Gastrocnemius medialis (tissue), 4 donors: ENCODE data around the gene SEC24B. TPM values are rescaled to one million over a fixed set of nuclear protein-coding genes. Genes with fewer than 3 reads are reported as not detected.

Source experiments
- ATAC-seq, 2 donors: fragments of 150-250 bp; one replicate each; pipeline ENCODE4 v1.9.1; 2016
- DNase-seq, 2 donors: peaks; one replicate each; pipeline ENCODE4 v3.0.0-alpha.2; 2019
- H3K27ac ChIP-seq, 4 donors: fragments of 200-600 bp; sonication (generic); 1 replicate in 1 of 4; 2 replicates in 3 of 4; pipeline ENCODE4 v1.5.1; 2016 to 2018; ENCODE audit warnings: mild to moderate bottlenecking in 2 of 4, moderate library complexity in 1 of 4
- H3K27me3 ChIP-seq, 3 donors: fragments of 200-600 bp; sonication (generic) in 2 of 3; 1 replicate in 1 of 3; 2 replicates in 2 of 3; pipeline versions ENCODE4 v1.5.1 to v1.6.0; 2016 to 2019; ENCODE audit warnings: mild to moderate bottlenecking in 1 of 3, moderate library complexity in 1 of 3
- H3K36me3 ChIP-seq, 2 donors: fragments of 200-600 bp; sonication (generic) in 1 of 2; one replicate each; pipeline ENCODE4 v1.5.1; 2017 to 2018
- H3K4me1 ChIP-seq, 2 donors: fragments of 200-600 bp; sonication (generic) in 1 of 2; one replicate each; pipeline ENCODE4 v1.5.1; 2016 to 2017; ENCODE audit warnings: mild to moderate bottlenecking in 2 of 2
- H3K4me3 ChIP-seq, 4 donors: fragments of 200-600 bp; sonication (generic) in 3 of 4; 1 replicate in 1 of 4; 2 replicates in 3 of 4; pipeline ENCODE4 v1.5.1; 2016 to 2019; ENCODE audit warnings: mild to moderate bottlenecking in 2 of 4
- H3K9me3 ChIP-seq, 3 donors: fragments of 200-600 bp; sonication (generic) in 2 of 3; 1 replicate in 1 of 3; 2 replicates in 2 of 3; pipeline ENCODE4 v1.5.1; 2016 to 2019
- POLR2A ChIP-seq, 2 donors: fragments of 450-650 bp; IDR thresholded peaks; one replicate each; pipeline ENCODE4 v1.6.1; 2017; ENCODE audit warnings: antibody characterized with exemption in 2 of 2, mild to moderate bottlenecking in 2 of 2, moderate library complexity in 2 of 2
- in situ Hi-C, 4 donors: fragments of 200-750 bp; cut with MboI; loops; one replicate each; pipeline versions ENCODE4 v1.15.0 to v1.8.0; 2017; ENCODE audit warnings: low sequenced_read_pairs in 4 of 4
- intact Hi-C: fragments of 100-400 bp; cut with DNase I; formaldehyde crosslinking; loops from one replicate; pipeline ENCODE4 v1.15.1; 2023; ENCODE audit warnings: low total_unique reads
- total RNA-seq, 4 donors: library from RNA; depleted of rRNA; stranded (reverse); fragments of >200 nt; gene quantifications; one replicate each; pipeline versions ENCODE4 v1.1.0 to v1.2.3, GENCODE V29; 2016
- TF ChIP-seq, protein P1 (sequence below), 5 experiments: fragments of 450-650 bp in 3 of 5; fragments of 200-600 bp in 2 of 5; sonication (generic) in 2 of 5; IDR thresholded peaks in 4 of 5; conservative IDR thresholded peaks in 1 of 5; 1 replicate in 4 of 5; 2 replicates in 1 of 5; pipeline ENCODE4 v1.5.1; 2016 to 2019; ENCODE audit warnings: antibody characterized with exemption in 5 of 5, mild to moderate bottlenecking in 3 of 5, moderate library complexity in 3 of 5

The SEC24B gene
- total RNA-seq, 4 donors from 2014 or later = 29.6 to 93.4 (median 42.9) TPM

DNA sequence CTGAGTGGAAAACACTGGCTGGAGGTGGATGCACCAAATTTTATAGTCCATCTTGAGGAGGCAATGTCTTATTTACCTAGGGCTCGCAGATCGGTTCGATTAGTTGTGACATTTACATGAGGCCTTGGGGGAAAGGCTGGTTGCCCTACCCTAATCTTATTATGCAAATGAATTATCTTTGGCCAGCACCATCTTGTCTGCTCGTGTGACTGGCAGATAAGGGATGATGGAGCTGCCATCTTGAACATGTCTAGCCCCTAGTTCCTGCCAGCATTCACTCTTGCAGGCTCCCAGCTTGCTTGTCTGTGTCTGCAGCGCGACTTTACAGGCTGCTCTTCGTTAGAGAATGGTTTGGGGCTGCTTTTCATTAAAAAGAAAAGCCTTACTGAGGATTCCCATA lies 61.9 kb downstream of the SEC24B start:
- Histone ChIP-seq H3K36me3 (peaks cover 0 to 60% of the 10 kb centered on the region in 2 donors), H3K9me3 (no peaks in the 10 kb centered on the region), H3K27ac (no peak overlapping the region), H3K4me3 (no peak overlapping the region), H3K4me1 (peaks cover 0 to 3% of the 10 kb centered on the region in 2 donors), H3K27me3 (no peaks in the 10 kb centered on the region)
- in situ Hi-C loops (no loop called here), intact Hi-C loops (no loop called here)
- no peak for TF ChIP-seq POLR2A (IDR thresholded peaks at IDR 0.05)
- TF ChIP-seq, protein P1, sequence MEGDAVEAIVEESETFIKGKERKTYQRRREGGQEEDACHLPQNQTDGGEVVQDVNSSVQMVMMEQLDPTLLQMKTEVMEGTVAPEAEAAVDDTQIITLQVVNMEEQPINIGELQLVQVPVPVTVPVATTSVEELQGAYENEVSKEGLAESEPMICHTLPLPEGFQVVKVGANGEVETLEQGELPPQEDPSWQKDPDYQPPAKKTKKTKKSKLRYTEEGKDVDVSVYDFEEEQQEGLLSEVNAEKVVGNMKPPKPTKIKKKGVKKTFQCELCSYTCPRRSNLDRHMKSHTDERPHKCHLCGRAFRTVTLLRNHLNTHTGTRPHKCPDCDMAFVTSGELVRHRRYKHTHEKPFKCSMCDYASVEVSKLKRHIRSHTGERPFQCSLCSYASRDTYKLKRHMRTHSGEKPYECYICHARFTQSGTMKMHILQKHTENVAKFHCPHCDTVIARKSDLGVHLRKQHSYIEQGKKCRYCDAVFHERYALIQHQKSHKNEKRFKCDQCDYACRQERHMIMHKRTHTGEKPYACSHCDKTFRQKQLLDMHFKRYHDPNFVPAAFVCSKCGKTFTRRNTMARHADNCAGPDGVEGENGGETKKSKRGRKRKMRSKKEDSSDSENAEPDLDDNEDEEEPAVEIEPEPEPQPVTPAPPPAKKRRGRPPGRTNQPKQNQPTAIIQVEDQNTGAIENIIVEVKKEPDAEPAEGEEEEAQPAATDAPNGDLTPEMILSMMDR (IDR thresholded peaks at IDR 0.05 in 4 of 5, conservative IDR thresholded peaks at IDR 0.05 in 1 of 5) = no peak
- ATAC-seq (no peak), DNase-seq (no peak)

DNA sequence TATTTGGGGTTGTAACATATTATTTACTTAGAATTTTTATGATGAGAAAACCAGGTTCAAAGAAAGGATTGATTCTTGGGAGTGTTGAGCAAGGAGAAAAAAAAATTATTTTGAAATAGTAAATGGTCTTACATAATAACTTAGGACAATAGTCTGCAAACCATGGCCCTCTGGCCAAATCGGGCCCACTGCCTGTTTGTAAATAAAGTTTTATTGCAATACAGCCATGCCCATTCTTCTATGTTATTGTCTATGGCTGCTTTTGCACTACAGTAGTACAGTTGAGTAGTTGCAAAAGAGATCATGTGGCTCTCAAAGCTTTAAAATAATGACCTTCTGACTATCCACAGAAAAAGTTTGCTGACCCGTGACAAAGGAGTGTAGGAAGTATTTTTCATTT lies 63.3 kb downstream of the SEC24B start:
- TF ChIP-seq, protein P1 (IDR thresholded peaks at IDR 0.05 in 4 of 5, conservative IDR thresholded peaks at IDR 0.05 in 1 of 5) = no peak
- TF ChIP-seq POLR2A (IDR thresholded peaks at IDR 0.05) = no peak
- DNase-seq (no peak), ATAC-seq (no peak)
- Histone ChIP-seq H3K9me3 (no peaks in the 10 kb centered on the region), H3K4me3 (no peak overlapping the region), H3K27me3 (no peaks in the 10 kb centered on the region), H3K27ac (no peak overlapping the region), H3K4me1 (no peaks in the 10 kb centered on the region), H3K36me3 (peaks cover 0 to 68% of the 10 kb centered on the region in 2 donors)
- in situ Hi-C loops (no loop called here), intact Hi-C loops (no loop called here)

DNA sequence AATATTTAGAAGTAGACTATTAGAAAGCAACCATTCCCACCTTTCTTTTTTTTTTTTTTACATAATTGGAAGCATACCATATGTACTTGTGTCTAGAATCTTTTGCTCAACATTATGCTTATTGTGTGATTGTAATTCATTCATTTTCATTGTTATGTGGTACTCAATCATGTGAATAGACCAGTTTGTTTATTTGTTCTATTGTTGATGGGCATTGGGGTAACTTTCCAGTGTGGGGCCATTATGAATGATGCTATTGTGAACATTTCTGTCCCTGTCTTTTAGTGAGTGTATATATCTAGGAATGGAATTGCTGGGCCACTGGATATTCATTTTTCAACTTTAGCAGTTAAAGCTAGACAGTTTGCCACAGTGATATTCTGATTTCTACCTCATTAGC lies 63.9 kb downstream of the SEC24B start:
- no peak for ATAC-seq
- intact Hi-C loops = no loop called here

DNA sequence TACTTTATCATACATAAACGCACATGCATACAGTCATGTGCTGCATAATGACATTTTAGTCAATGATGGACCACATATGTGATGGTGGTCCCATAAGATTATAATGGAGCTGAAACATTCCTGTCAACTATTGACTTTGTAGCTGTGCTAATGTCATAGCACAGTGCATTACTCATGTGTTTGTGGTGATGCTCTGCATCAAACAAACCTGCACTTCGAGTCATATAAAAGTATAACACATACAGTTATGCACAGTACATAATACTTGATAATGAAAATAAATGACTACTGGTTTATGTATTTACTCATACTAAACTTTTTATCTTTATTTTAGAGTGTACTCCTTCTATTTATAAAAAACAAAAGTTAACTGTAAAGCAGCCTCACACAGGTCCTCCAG lies 65.9 kb downstream of the SEC24B start:
- H3K27ac ChIP-seq = no peak overlapping the region
- H3K9me3 ChIP-seq = no peaks in the 10 kb centered on the region
- H3K4me1 ChIP-seq = no peaks in the 10 kb centered on the region
- no peaks in the 10 kb centered on the region for H3K27me3 ChIP-seq
- peaks cover 0 to 65% of the 10 kb centered on the region in 2 donors for H3K36me3 ChIP-seq
- TF ChIP-seq POLR2A (IDR thresholded peaks at IDR 0.05) = no peak
- TF ChIP-seq, protein P1 (IDR thresholded peaks at IDR 0.05 in 4 of 5, conservative IDR thresholded peaks at IDR 0.05 in 1 of 5) = no peak
- in situ Hi-C loops (no loop called here), intact Hi-C loops (no loop called here)
- ATAC-seq (no peak), DNase-seq (no peak)
- no peak overlapping the region for H3K4me3 ChIP-seq

More for the DNA sequence above, 63.9 kb downstream of the SEC24B start:
- Histone ChIP-seq H3K4me3 (no peak overlapping the region), H3K27me3 (no peaks in the 10 kb centered on the region), H3K27ac (no peak overlapping the region), H3K4me1 (no peaks in the 10 kb centered on the region), H3K9me3 (no peaks in the 10 kb centered on the region), H3K36me3 (peaks cover 0 to 68% of the 10 kb centered on the region in 2 donors)
- DNase-seq = no peak
- in situ Hi-C loops = no loop called here
- no peak for TF ChIP-seq POLR2A (IDR thresholded peaks at IDR 0.05)
- TF ChIP-seq, protein P1 (IDR thresholded peaks at IDR 0.05 in 4 of 5, conservative IDR thresholded peaks at IDR 0.05 in 1 of 5) = no peak

DNA sequence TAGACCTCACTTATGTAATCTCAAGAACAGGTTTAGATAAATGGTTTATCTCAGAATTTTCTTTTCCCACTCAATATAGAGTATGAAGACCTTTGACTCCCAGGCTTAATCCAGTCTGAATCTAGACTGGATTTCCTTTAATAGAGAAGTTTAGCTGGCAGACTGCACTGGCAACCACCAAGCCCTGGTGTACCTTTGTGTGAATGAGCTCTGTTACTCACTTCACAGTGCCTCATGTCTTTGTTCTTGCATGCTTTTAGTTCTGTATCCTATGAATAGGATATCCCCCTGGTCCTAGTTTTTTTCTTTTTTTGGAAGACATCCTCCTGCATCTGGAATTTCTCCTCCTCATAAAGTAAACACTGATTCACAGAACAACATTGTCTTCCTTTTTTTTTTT lies 73.3 kb downstream of the SEC24B start:
- intact Hi-C loops = no loop called here
- DNase-seq = no peak

More for the DNA sequence above, 73.3 kb downstream of the SEC24B start:
- Histone ChIP-seq H3K27me3 (no peaks in the 10 kb centered on the region), H3K4me3 (no peak overlapping the region), H3K27ac (no peak overlapping the region), H3K36me3 (peaks cover 0 to 43% of the 10 kb centered on the region in 2 donors), H3K4me1 (no peaks in the 10 kb centered on the region), H3K9me3 (no peaks in the 10 kb centered on the region)
- in situ Hi-C loops = no loop called here
- TF ChIP-seq, protein P1 (IDR thresholded peaks at IDR 0.05 in 4 of 5, conservative IDR thresholded peaks at IDR 0.05 in 1 of 5) = no peak
- no peak for TF ChIP-seq POLR2A (IDR thresholded peaks at IDR 0.05)
- ATAC-seq = no peak
